Measurements from ENCODE around the gene LUZP1.
"Not testable (repeated sequence)": the region's sequence is repeated elsewhere in the genome, so short reads cannot be mapped to it uniquely, and the experiment has no call there.

Gene LUZP1

GRCh38 chr1:23200883-23201282 is 32.2 kb upstream of the LUZP1 start:
- DNase-seq (ENCODE audit: low read depth), result no peak
- TF ChIP-seq CTCF (IDR thresholded peaks at IDR 0.05; ENCODE audit: insufficient read depth, low read depth, low read length, missing control alignments), result no peak
- no peak overlapping the region for H3K4me3 ChIP-seq (ENCODE audit: low read depth, low read length)

- DNase-seq (ENCODE audit: low read depth), result no peak
- no peak for TF ChIP-seq CTCF (IDR thresholded peaks at IDR 0.05; ENCODE audit: insufficient read depth, low read depth, low read length, missing control alignments)
- no peak overlapping the region for H3K4me3 ChIP-seq (ENCODE audit: low read depth, low read length)
Observed at GRCh38 chr1:23198373-23198772, 29.7 kb upstream of the LUZP1 start.

GRCh38 chr1:23196627-23197328 is 28.1 kb upstream of the LUZP1 start:
- H3K4me3 ChIP-seq (ENCODE audit: low read depth, low read length), result no peak overlapping the region
- no peak for DNase-seq (ENCODE audit: low read depth)
- no peak for TF ChIP-seq CTCF (IDR thresholded peaks at IDR 0.05; ENCODE audit: insufficient read depth, low read depth, low read length, missing control alignments)

- DNase-seq (ENCODE audit: low read depth), result no peak
- no peak for TF ChIP-seq CTCF (IDR thresholded peaks at IDR 0.05; ENCODE audit: insufficient read depth, low read depth, low read length, missing control alignments)
- H3K4me3 ChIP-seq (ENCODE audit: low read depth, low read length), result no peak overlapping the region
Observed at GRCh38 chr1:23194119-23194984, 25.7 kb upstream of the LUZP1 start.

- no peak overlapping the region for H3K4me3 ChIP-seq (ENCODE audit: low read depth, low read length)
- TF ChIP-seq CTCF (IDR thresholded peaks at IDR 0.05; ENCODE audit: insufficient read depth, low read depth, low read length, missing control alignments), result no peak
- DNase-seq (ENCODE audit: low read depth), result no peak
Observed at GRCh38 chr1:23193391-23194118, 24.9 kb upstream of the LUZP1 start.

- no peak for DNase-seq (ENCODE audit: low read depth)
- no peak for TF ChIP-seq CTCF (IDR thresholded peaks at IDR 0.05; ENCODE audit: insufficient read depth, low read depth, low read length, missing control alignments)
- H3K4me3 ChIP-seq (ENCODE audit: low read depth, low read length), result no peak overlapping the region
Observed at GRCh38 chr1:23191199-23191598, 22.5 kb upstream of the LUZP1 start.

- not testable (repeated sequence) for DNase-seq (ENCODE audit: low read depth); H3K4me3 ChIP-seq (ENCODE audit: low read depth, low read length)
Observed at GRCh38 chr1:23188936-23189452, 20.3 kb upstream of the LUZP1 start.
